Kidney (tissue), 22 donors: Measurements from ENCODE around the gene ADCY6. TPM values are rescaled to one million over a fixed set of nuclear protein-coding genes. Genes with fewer than 3 reads are reported as not detected.

Source experiments
- DNase-seq, 5 donors: peaks; one replicate each; pipeline ENCODE4 v3.0.0-alpha.2; 2013 to 2020
- FAIRE-seq: peaks from 2 replicates; lab custom pipeline; 2012; peaks lifted over from hg19 to GRCh38; lab: Jason Lieb, UNC
- H3K27ac ChIP-seq, 2 donors: one replicate each; pipeline ENCODE4 v1.7.0; 2013; ENCODE audit warnings: low read depth in 2 of 2, low read length in 2 of 2, inconsistent platforms in 1 of 2
- H3K27me3 ChIP-seq: one replicate; pipeline ENCODE4 v1.7.1; 2013; ENCODE audit warnings: low read length, inconsistent platforms; ENCODE audit not compliant: control insufficient read depth, insufficient read depth
- H3K36me3 ChIP-seq, 3 donors: one replicate each; pipeline versions ENCODE4 v1.7.0 to v1.7.1; 2013; ENCODE audit warnings: low read length in 3 of 3, control low read depth in 1 of 3, inconsistent platforms in 1 of 3; ENCODE audit not compliant: insufficient read depth in 3 of 3, control insufficient read depth in 2 of 3
- H3K4me1 ChIP-seq, 3 donors: one replicate each; pipeline versions ENCODE4 v1.7.0 to v1.7.1; 2013; ENCODE audit warnings: low read length in 3 of 3, inconsistent platforms in 1 of 3, low read depth in 1 of 3; ENCODE audit not compliant: control insufficient read depth in 2 of 3, insufficient read depth in 2 of 3
- H3K4me3 ChIP-seq, 3 donors: one replicate each; pipeline versions ENCODE4 v1.7.0 to v1.8.1; 2013; ENCODE audit warnings: low read length in 3 of 3, control low read depth in 1 of 3, inconsistent platforms in 1 of 3
- H3K9ac ChIP-seq, 3 donors: one replicate each; pipeline versions ENCODE4 v1.7.0 to v1.7.1; 2013; ENCODE audit warnings: low read length in 3 of 3, control low read depth in 1 of 3, inconsistent platforms in 1 of 3
- H3K9me3 ChIP-seq, 3 donors: one replicate each; pipeline versions ENCODE4 v1.7.0 to v1.7.1; 2013; ENCODE audit warnings: low read length in 3 of 3, control low read depth in 1 of 3, inconsistent platforms in 1 of 3; ENCODE audit not compliant: control insufficient read depth in 2 of 3, insufficient read depth in 1 of 3
- CTCF ChIP-seq: IDR thresholded peaks from 3 replicates; pipeline ENCODE4 v1.5.1; 2012; ENCODE audit warnings: mild to moderate bottlenecking, moderate library complexity, borderline replicate concordance; ENCODE audit not compliant: insufficient read depth; ENCODE audit errors: extremely low read depth
- intact Hi-C: fragments of 100-400 bp; cut with DNase I; formaldehyde crosslinking; loops from one replicate; pipeline ENCODE4 v1.11.1; 2022
- long read RNA-seq, 10 donors: library from polyadenylated mRNA in 1 of 10; unstranded in 1 of 10; transcript quantifications; one replicate each; pipeline ENCODE4 v2.0.0 and lab custom pipeline, GENCODE V29; 2021 to 2026
- polyA plus RNA-seq: library from polyadenylated mRNA; stranded (reverse); fragments of 350-450 nt; fragmentation: Illumina TruSeq; extraction: RNeasy Lipid Tissue Mini Kit (QIAGEN cat#74804); gene quantifications from one replicate; pipeline ENCODE4 v1.2.3, GENCODE V29; 2014; ENCODE audit warnings: low read depth, low replicate concordance; ENCODE audit not compliant: insufficient read depth
- total RNA-seq: library from RNA; stranded (reverse); fragmentation: NEBNext Ultra II Directional; extraction: Animal tissue kit (Norgen Biotek cat#: 25700); gene quantifications from one replicate; pipeline ENCODE4 v1.2.1, GENCODE V29; 2021
- donor health status: control.
- donor health status: control.
- donor health status: control.
- donor health status: control.
- donor health status: control.
- donor health status: DM: yes; HTN: yes; CAD: no.
- donor health status: Normal renal cell carcinoma (clear cell type).

The ADCY6 gene
- total RNA-seq (66.9 TPM), polyA plus RNA-seq (27.3 TPM)
- long read RNA-seq, donor 1 = 0 reads
- long read RNA-seq, donor 2, partial matches to known transcripts = 0 of 1 reads
- long read RNA-seq, donor 2, other reads (novel, unspliced or antisense) = 0 of 1 reads
- long read RNA-seq, donor 3, full-length matches to known transcripts = 3 of 3 reads
- long read RNA-seq, donor 3, partial matches to known transcripts = 0 of 3 reads
- long read RNA-seq, donor 3, other reads (novel, unspliced or antisense) = 0 of 3 reads
- long read RNA-seq, donor 4, full-length matches to known transcripts = 2 of 7 reads
- long read RNA-seq, donor 4, partial matches to known transcripts = 5 of 7 reads
- long read RNA-seq, donor 4, other reads (novel, unspliced or antisense) = 0 of 7 reads
- long read RNA-seq, donor 5 = 0 reads
- long read RNA-seq, donor 6 = 0 reads
- long read RNA-seq, donor 7, full-length matches to known transcripts = 1 of 44 reads
- long read RNA-seq, donor 7, partial matches to known transcripts = 14 of 44 reads
- long read RNA-seq, donor 7, other reads (novel, unspliced or antisense) = 29 of 44 reads
- long read RNA-seq, donor 8 = 0 reads
- long read RNA-seq, donor 9 = 0 reads
- long read RNA-seq, donor 10, full-length matches to known transcripts = 1 of 1 reads
- long read RNA-seq, donor 10, partial matches to known transcripts = 0 of 1 reads
- long read RNA-seq, donor 10, other reads (novel, unspliced or antisense) = 0 of 1 reads

- Histone ChIP-seq H3K4me1 (peaks cover 3 to 20% (median 16%) of the 10 kb centered on the region in 3 donors), H3K27me3 (no peaks in the 10 kb centered on the region), H3K9me3 (no peaks in the 10 kb centered on the region), H3K36me3 (no peaks in the 10 kb centered on the region), H3K27ac (peak within 1 kb of the TSS; percentile 90 to 93), H3K4me3 (peak within 1 kb of the TSS; percentile 65 to 79 (median 79)), H3K9ac (peak within 1 kb of the TSS; percentile 33 to 77 (median 49))
- TF ChIP-seq CTCF = no peak
- FAIRE-seq = no peak
- intact Hi-C loops = no loop called here
- DNase-seq = peak; percentile 91 to 96 (median 94)
Measured at GRCh38 chr12:48788854-48789775, at the start of gene ADCY6. TSS of gene ADCY6 (minus strand) at chr12:48789089. CDS start at chr12:48783434, 5,655 bp downstream.

- H3K27me3 ChIP-seq = no peaks in the 10 kb centered on the region
- no peak for TF ChIP-seq CTCF
- no peak overlapping the region for H3K4me3 ChIP-seq
- no peaks in the 10 kb centered on the region for H3K4me1 ChIP-seq
- H3K9ac ChIP-seq = no peak overlapping the region
- no peak overlapping the region for H3K27ac ChIP-seq
- DNase-seq (no peak), FAIRE-seq (no peak)
- intact Hi-C loops = no loop called here
- H3K36me3 ChIP-seq = peaks cover 11 to 59% (median 49%) of the 10 kb centered on the region in 3 donors
- H3K9me3 ChIP-seq = no peaks in the 10 kb centered on the region
Measured at GRCh38 chr12:48838048-48838447, 49.2 kb upstream of the ADCY6 start.

- Histone ChIP-seq H3K9me3 (no peaks in the 10 kb centered on the region), H3K4me3 (no peak overlapping the region), H3K9ac (no peak overlapping the region), H3K4me1 (no peaks in the 10 kb centered on the region), H3K27me3 (no peaks in the 10 kb centered on the region), H3K36me3 (peaks cover 9 to 68% (median 54%) of the 10 kb centered on the region in 3 donors), H3K27ac (no peak overlapping the region)
- no peak for DNase-seq
- no peak for FAIRE-seq
- intact Hi-C loops = no loop called here
- no peak for TF ChIP-seq CTCF
Measured at GRCh38 chr12:48832321-48833060, 43.6 kb upstream of the ADCY6 start.
